ENCODE data around the gene TEX19. TPM values are rescaled to one million over a fixed set of nuclear protein-coding genes. Genes with fewer than 3 reads are reported as not detected.

TEX19 gene
- total and polyA plus RNA-seq, 2 of the 8 experiments (the other 6 are each of a cell fraction or from before 2014, with no cell fraction given), result 0.54 to 0.80 TPM

DNA sequence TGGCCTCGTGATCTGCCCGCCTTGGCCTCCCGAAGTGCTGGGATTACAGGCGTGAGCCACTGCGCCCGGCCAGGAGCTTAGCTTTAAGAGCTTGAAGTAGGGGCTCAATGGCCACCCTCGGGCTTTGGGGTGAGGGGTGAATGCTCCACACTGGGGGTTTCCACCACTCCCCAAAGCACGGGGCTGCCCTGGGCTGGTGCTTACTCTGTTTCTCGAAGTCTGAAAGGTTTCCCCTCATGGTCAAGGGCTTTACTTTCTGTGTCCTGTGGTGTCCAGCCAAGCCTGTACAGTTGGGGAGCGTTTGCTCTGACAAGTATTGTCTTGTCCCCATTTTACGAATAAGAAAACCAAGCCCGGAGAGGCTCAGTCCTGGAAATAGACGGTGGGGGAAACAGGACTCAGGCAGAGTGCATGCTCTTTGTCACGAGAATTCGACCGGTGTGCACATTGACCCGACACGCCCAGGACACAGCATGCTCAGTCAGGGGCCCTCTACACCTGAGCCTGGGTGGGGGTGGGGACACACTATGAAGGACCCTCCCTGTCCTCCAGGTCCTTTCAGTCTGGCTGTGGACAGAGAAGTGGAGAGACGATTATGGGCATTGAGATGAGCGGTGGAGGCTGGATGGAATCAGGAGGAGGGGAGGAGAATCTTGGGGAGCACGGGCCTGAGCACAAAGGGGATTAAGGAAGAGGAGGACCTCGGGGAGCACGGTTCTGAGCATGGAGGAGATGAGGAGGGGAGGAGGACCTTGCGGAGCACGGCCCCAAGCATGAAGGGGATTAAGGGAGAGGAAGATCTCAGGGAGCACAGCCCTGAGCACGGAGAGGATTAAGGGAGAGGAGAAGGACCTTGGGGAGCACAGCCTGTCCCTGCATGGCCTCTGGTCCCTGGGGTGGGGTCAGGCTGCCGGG, 49.1 kb upstream of the TEX19 start (continued):
- no peak for TF ChIP-seq KDM4A (IDR thresholded peaks at IDR 0.05; ENCODE audit: low read depth, low read length, severe bottlenecking)
- no peak for TF ChIP-seq RBBP5 (IDR thresholded peaks at IDR 0.05; ENCODE audit: borderline replicate concordance, low read depth, low read length)
- no peak for TF ChIP-seq HDAC2 (IDR thresholded peaks at IDR 0.05; ENCODE audit: borderline replicate concordance in 1 of 2, low read depth in 2 of 2, low read length in 2 of 2)
